HepG2 (cell line): ENCODE measurements around the gene TRIM9. TPM values are rescaled to one million over a fixed set of nuclear protein-coding genes. Genes with fewer than 3 reads are reported as not detected.

ENCODE experiments used
- ATAC-seq: fragments of 200-7000 bp; cut with Tn5 transposase; 3 replicates; pipeline ENCODE4 v1.9.1; 2020; ENCODE audit warnings: mild to moderate bottlenecking, moderate library complexity
- BruUV-seq: library from RNA; stranded (reverse); fragments of 400-500 nt; replicated peaks from 2 replicates; lab custom pipeline; 2021; lab: Mats Ljungman, UMichigan
- CTCF ChIA-PET: fragments of 300-600 bp; formaldehyde crosslinking; extraction: SDS; loops from one replicate; lab custom pipeline; 2021; ENCODE audit warnings: low total read pairs, inconsistent platforms, low intra/inter-chr PET ratio; lab: Yijun Ruan, JAX
- POLR2A ChIA-PET: fragments of 350-600 bp; sonication (Branson Sonifier 250); formaldehyde crosslinking; loops from one replicate; lab custom pipeline; 2020; ENCODE audit warnings: antibody characterized with exemption, inconsistent platforms; lab: Yijun Ruan, JAX
- DNase-seq: peaks from one replicate; pipeline ENCODE4 v3.0.0-alpha.2; 2015; ENCODE audit warnings: low spot score
- FAIRE-seq: peaks from 3 replicates; lab custom pipeline; 2011; peaks lifted over from hg19 to GRCh38; lab: Jason Lieb, UNC
- H2AFZ ChIP-seq: one replicate; pipeline ENCODE4 v1.6.1; 2011; ENCODE audit warnings: low read length, inconsistent platforms
- H3K27ac ChIP-seq: fragments of 300-600 bp; 3 replicates; pipeline ENCODE4 v1.8.0; 2011; ENCODE audit warnings: mixed run types, mild to moderate bottlenecking, mixed read lengths, low read length, inconsistent platforms; ENCODE audit not compliant: insufficient read depth; ENCODE audit errors: extremely low read length
- H3K27me3 ChIP-seq, 2 experiments: fragments of 200-600 bp in 1 of 2; 2 replicates in 1 of 2; 3 replicates in 1 of 2; pipeline versions ENCODE4 v1.6.0 to v1.8.0; 2011; ENCODE audit warnings: low read length in 2 of 2, mild to moderate bottlenecking in 2 of 2, moderate library complexity in 2 of 2, inconsistent platforms in 1 of 2; ENCODE audit not compliant: insufficient read depth in 2 of 2, control insufficient read depth in 1 of 2
- H3K36me3 ChIP-seq, 2 experiments: fragments of 200-600 bp in 1 of 2; replicated peaks in 1 of 2; 2 replicates in 1 of 2; 3 replicates in 1 of 2; pipeline versions ENCODE4 v1.5.1 to v1.8.0; 2011; ENCODE audit warnings: low read length in 2 of 2, inconsistent platforms in 1 of 2; ENCODE audit not compliant: insufficient read depth in 2 of 2, control insufficient read depth in 1 of 2
- H3K4me1 ChIP-seq: 2 replicates; pipeline ENCODE4 v1.5.1; 2012; ENCODE audit warnings: low read length, inconsistent platforms; ENCODE audit not compliant: insufficient read depth
- H3K4me2 ChIP-seq: 2 replicates; pipeline ENCODE4 v1.6.0; 2011; ENCODE audit warnings: low read depth, low read length, inconsistent platforms
- H3K4me3 ChIP-seq, 3 experiments: fragments of 200-600 bp in 1 of 3; sonication (generic), shearing (Covaris generic) in 1 of 3; replicated peaks in 1 of 3; 2 replicates each; pipeline ENCODE4 v1.5.1; 2011 to 2016; ENCODE audit warnings: low read length in 3 of 3, inconsistent platforms in 2 of 3, low read depth in 2 of 3, mild to moderate bottlenecking in 2 of 3, control low read depth in 1 of 3, mixed read lengths in 1 of 3; ENCODE audit not compliant: insufficient read depth in 1 of 3
- H3K79me2 ChIP-seq: one replicate; pipeline ENCODE4 v1.6.1; 2011; ENCODE audit warnings: low read length, inconsistent platforms; ENCODE audit not compliant: insufficient read depth
- H3K9ac ChIP-seq: 2 replicates; pipeline ENCODE4 v1.6.0; 2011; ENCODE audit warnings: mild to moderate bottlenecking, low read depth, low read length, inconsistent platforms; ENCODE audit not compliant: insufficient read depth
- H3K9me3 ChIP-seq: 2 replicates; pipeline ENCODE4 v1.5.1; 2012; ENCODE audit warnings: mild to moderate bottlenecking, low read length
- H4K20me1 ChIP-seq: 2 replicates; pipeline ENCODE4 v1.6.0; 2011; ENCODE audit warnings: inconsistent platforms, mild to moderate bottlenecking, low read length, moderate library complexity; ENCODE audit not compliant: insufficient read depth
- FOXC1 ChIP-seq: sonication (generic); formaldehyde crosslinking; IDR thresholded peaks from 2 replicates; pipeline ENCODE4 v1.8.0; 2022; ENCODE audit warnings: mild to moderate bottlenecking, missing genetic modification reagents, borderline replicate concordance
- KAT8 ChIP-seq: IDR thresholded peaks from 2 replicates; pipeline ENCODE4 v1.6.1; 2016; ENCODE audit warnings: missing genetic modification reagents, missing compliant biosample characterization
- PITX1 ChIP-seq: sonication (generic); formaldehyde crosslinking; IDR thresholded peaks from 2 replicates; pipeline ENCODE4 v1.5.1; 2020; ENCODE audit warnings: mild to moderate bottlenecking, missing genetic modification reagents
- RBFOX2 ChIP-seq: fragments of 200-400 bp; formaldehyde crosslinking; IDR thresholded peaks from 2 replicates; pipeline ENCODE4 v1.6.1; 2017; ENCODE audit warnings: low read depth, mild to moderate bottlenecking, low read length
- ZNF138 ChIP-seq: sonication (generic); formaldehyde crosslinking; IDR thresholded peaks from 2 replicates; pipeline ENCODE4 v1.5.0; 2020; ENCODE audit warnings: mild to moderate bottlenecking, low read depth, missing genetic modification reagents
- in situ Hi-C: cut with HindIII; loops from 2 replicates; pipeline ENCODE4 v1.10.0; 2017; ENCODE audit warnings: low pct_unique_long_range_greater_than_20kb; ENCODE audit not compliant: extremely low pct_ligation_motif_present
- intact Hi-C: fragments of 100-400 bp; cut with micrococcal nuclease; formaldehyde crosslinking; loops from one replicate; pipeline ENCODE4 v1.10.0; 2022; ENCODE audit not compliant: unreplicated experiment
- polyA plus RNA-seq, 8 experiments: library from polyadenylated mRNA; depleted of rRNA in 3 of 8; stranded (reverse) in 7 of 8; unstranded in 1 of 8; fragments of >200 nt; fragmentation: Illumina TruSeq in 4 of 8; extraction: Trizol in 4 of 8; gene quantifications; 2 replicates each; pipeline versions ENCODE4 v1.2.1 to v1.2.3, GENCODE V29; 2011 to 2016; ENCODE audit warnings: low read depth in 4 of 8, missing spikeins in 1 of 8, mixed read lengths in 1 of 8; ENCODE audit not compliant: insufficient read depth in 1 of 8
- total RNA-seq, 5 experiments: library from RNA; depleted of rRNA; stranded (reverse); fragments of >200 nt; fragmentation: Illumina TruSeq; extraction: Trizol; gene quantifications; 2 replicates each; pipeline ENCODE4 v1.2.3, GENCODE V29; 2016; ENCODE audit warnings: low read depth in 1 of 5
- TF ChIP-seq, protein P1 (sequence below): sonication (generic); formaldehyde crosslinking; IDR thresholded peaks from 2 replicates; pipeline ENCODE4 v1.5.1; 2020; ENCODE audit warnings: mild to moderate bottlenecking, missing genetic modification reagents, borderline replicate concordance
- TF ChIP-seq, protein P2 (sequence below): sonication (generic); formaldehyde crosslinking; IDR thresholded peaks from 2 replicates; pipeline ENCODE4 v1.5.0; 2020; ENCODE audit warnings: mild to moderate bottlenecking, low read depth, missing genetic modification reagents, borderline replicate concordance
- TF ChIP-seq, protein P3 (sequence below): sonication (generic); formaldehyde crosslinking; IDR thresholded peaks from 2 replicates; pipeline ENCODE4 v1.8.1; 2023; ENCODE audit warnings: missing genetic modification reagents, inconsistent platforms, borderline replicate concordance

Gene TRIM9
- total and polyA plus RNA-seq, 2 of the 13 experiments (the other 11 are each of a cell fraction or from before 2014, with no cell fraction given) = 0.04 to 0.07 TPM

DNA sequence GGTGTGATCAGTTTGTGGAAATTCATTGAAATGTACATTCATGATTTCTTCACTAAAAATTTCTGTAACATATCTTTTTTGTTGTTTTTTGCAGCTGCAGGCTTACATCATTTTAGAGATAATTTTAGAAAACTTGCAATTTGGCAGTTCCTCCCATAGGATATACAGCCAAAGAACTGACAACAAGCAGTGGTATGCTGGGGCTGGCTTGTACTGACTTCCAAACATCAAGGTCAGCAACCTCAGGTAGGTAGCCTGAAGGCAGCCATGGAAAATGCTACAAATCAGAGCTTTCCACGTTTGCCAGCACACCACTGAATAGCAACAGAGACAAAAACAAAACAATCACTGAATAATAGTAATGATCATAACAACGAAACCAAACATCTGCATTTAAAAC lies 21.2 kb downstream of the TRIM9 start (continued):
- TF ChIP-seq, protein P1, sequence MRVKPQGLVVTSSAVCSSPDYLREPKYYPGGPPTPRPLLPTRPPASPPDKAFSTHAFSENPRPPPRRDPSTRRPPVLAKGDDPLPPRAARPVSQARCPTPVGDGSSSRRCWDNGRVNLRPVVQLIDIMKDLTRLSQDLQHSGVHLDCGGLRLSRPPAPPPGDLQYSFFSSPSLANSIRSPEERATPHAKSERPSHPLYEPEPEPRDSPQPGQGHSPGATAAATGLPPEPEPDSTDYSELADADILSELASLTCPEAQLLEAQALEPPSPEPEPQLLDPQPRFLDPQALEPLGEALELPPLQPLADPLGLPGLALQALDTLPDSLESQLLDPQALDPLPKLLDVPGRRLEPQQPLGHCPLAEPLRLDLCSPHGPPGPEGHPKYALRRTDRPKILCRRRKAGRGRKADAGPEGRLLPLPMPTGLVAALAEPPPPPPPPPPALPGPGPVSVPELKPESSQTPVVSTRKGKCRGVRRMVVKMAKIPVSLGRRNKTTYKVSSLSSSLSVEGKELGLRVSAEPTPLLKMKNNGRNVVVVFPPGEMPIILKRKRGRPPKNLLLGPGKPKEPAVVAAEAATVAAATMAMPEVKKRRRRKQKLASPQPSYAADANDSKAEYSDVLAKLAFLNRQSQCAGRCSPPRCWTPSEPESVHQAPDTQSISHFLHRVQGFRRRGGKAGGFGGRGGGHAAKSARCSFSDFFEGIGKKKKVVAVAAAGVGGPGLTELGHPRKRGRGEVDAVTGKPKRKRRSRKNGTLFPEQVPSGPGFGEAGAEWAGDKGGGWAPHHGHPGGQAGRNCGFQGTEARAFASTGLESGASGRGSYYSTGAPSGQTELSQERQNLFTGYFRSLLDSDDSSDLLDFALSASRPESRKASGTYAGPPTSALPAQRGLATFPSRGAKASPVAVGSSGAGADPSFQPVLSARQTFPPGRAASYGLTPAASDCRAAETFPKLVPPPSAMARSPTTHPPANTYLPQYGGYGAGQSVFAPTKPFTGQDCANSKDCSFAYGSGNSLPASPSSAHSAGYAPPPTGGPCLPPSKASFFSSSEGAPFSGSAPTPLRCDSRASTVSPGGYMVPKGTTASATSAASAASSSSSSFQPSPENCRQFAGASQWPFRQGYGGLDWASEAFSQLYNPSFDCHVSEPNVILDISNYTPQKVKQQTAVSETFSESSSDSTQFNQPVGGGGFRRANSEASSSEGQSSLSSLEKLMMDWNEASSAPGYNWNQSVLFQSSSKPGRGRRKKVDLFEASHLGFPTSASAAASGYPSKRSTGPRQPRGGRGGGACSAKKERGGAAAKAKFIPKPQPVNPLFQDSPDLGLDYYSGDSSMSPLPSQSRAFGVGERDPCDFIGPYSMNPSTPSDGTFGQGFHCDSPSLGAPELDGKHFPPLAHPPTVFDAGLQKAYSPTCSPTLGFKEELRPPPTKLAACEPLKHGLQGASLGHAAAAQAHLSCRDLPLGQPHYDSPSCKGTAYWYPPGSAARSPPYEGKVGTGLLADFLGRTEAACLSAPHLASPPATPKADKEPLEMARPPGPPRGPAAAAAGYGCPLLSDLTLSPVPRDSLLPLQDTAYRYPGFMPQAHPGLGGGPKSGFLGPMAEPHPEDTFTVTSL (CRISPR knock-in tag) = no peak
- TF ChIP-seq, protein P2, sequence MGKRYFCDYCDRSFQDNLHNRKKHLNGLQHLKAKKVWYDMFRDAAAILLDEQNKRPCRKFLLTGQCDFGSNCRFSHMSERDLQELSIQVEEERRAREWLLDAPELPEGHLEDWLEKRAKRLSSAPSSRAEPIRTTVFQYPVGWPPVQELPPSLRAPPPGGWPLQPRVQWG (CRISPR knock-in tag) = no peak
- TF ChIP-seq PITX1 (CRISPR knock-in tag) (no peak), KAT8 (CRISPR knock-in tag) (no peak)

DNA sequence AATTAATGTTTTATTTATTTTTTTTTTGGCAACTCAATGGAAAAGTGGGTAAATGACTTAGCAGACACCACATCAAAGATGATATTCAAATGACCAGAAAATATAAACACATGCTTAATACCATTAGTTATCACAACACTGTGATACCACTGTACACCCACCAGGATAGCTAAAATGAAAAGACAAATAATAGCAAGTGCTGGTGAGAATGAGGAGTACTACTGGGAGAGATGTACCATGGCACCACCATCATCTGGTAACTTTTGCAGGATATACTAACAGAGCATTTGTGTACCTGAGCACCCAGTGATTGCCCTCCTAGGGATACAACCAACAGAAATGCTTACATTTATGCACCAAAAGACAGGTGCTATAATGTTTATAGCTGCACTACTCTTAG lies 21.9 kb downstream of the TRIM9 start:
- BruUV-seq = no TSS peak
- intact Hi-C loops = no loop called here
- in situ Hi-C loops = no loop called here

More for the DNA sequence above, 21.9 kb downstream of the TRIM9 start:
- Histone ChIP-seq H3K9me3 (no peaks in the 10 kb centered on the region), H4K20me1 (no peaks in the 10 kb centered on the region), H3K79me2 (no peaks in the 10 kb centered on the region), H3K36me3 (no peaks in the 10 kb centered on the region), H3K27me3 (no peaks in the 10 kb centered on the region), H2AFZ (no peak overlapping the region), H3K4me3 (no peak overlapping the region), H3K27ac (no peak overlapping the region), H3K4me1 (no peaks in the 10 kb centered on the region), H3K4me2 (no peak overlapping the region), H3K9ac (no peak overlapping the region)
- ChIA-PET CTCF (no interaction called here), POLR2A (no interaction called here)
- FAIRE-seq (no peak), DNase-seq (no peak), ATAC-seq (no peak)
- TF ChIP-seq RBFOX2 (no peak), FOXC1 (CRISPR knock-in tag) (no peak), ZNF138 (CRISPR knock-in tag) (no peak)
- TF ChIP-seq, protein P3, sequence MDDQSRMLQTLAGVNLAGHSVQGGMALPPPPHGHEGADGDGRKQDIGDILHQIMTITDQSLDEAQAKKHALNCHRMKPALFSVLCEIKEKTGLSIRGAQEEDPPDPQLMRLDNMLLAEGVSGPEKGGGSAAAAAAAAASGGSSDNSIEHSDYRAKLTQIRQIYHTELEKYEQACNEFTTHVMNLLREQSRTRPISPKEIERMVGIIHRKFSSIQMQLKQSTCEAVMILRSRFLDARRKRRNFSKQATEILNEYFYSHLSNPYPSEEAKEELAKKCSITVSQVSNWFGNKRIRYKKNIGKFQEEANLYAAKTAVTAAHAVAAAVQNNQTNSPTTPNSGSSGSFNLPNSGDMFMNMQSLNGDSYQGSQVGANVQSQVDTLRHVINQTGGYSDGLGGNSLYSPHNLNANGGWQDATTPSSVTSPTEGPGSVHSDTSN (CRISPR knock-in tag) = no peak
